ENCODE data around the gene CCDC12.

The CCDC12 gene

DNA sequence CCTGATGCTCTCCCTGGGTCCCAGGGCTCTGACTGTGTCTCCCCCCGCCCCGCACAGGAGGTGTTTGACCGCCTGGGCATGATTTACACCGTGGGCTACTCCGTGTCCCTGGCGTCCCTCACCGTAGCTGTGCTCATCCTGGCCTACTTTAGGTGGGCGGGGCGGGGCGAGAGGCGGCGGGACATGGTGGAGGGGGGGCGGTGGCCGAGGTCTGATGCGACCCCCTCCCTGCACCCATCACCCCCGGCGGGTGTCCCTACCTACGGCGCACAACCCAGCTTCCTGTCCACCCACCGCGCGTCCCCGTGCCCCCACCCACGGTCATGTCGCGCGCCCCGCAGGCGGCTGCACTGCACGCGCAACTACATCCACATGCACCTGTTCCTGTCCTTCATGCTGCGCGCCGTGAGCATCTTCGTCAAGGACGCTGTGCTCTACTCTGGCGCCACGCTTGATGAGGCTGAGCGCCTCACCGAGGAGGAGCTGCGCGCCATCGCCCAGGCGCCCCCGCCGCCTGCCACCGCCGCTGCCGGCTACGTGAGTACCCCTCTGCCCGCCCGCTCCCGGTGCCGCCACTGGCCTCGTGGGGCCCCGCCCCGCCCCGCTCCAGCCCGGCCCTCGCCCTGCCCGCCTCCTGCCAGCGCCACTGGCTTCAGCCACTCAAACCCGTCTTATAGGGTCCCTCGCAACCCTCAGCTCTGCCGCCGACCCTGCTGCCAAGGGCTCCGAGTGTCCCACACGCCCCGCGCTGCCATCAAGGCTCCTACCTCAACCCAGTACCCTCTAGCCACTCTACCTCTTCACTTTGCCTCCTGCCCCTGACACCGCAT lies 78.0 kb downstream of the CCDC12 start:
- TF ChIP-seq SNAI2 (CRISPR knock-in tag; IDR thresholded peaks at IDR 0.05) (no peak), OSR1 (CRISPR knock-in tag; IDR thresholded peaks at IDR 0.05) (no peak)
- no peak for ATAC-seq

DNA sequence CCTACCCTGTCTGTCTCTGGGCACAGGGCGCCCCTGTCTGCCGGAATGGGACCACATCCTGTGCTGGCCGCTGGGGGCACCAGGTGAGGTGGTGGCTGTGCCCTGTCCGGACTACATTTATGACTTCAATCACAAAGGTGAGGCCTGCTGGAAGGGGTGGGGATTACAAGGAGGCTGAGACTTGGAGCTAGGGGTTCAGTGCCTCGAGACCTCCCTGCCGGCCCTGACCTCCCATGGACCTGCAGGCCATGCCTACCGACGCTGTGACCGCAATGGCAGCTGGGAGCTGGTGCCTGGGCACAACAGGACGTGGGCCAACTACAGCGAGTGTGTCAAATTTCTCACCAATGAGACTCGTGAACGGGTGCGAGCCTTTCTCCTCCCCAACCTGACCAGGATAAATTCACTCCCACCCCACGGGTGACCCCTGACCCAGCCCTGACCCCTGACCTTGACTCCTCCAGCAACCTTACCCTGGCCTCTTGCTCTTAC lies 78.7 kb downstream of the CCDC12 start:
- ATAC-seq: no peak
- TF ChIP-seq, protein P1, sequence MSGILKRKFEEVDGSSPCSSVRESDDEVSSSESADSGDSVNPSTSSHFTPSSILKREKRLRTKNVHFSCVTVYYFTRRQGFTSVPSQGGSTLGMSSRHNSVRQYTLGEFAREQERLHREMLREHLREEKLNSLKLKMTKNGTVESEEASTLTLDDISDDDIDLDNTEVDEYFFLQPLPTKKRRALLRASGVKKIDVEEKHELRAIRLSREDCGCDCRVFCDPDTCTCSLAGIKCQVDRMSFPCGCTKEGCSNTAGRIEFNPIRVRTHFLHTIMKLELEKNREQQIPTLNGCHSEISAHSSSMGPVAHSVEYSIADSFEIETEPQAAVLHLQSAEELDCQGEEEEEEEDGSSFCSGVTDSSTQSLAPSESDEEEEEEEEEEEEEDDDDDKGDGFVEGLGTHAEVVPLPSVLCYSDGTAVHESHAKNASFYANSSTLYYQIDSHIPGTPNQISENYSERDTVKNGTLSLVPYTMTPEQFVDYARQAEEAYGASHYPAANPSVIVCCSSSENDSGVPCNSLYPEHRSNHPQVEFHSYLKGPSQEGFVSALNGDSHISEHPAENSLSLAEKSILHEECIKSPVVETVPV (CRISPR knock-in tag; IDR thresholded peaks at IDR 0.05): no peak
- TF ChIP-seq TCF4 (CRISPR knock-in tag; IDR thresholded peaks at IDR 0.05; ENCODE audit: borderline replicate concordance): no peak
- TF ChIP-seq, protein P2, sequence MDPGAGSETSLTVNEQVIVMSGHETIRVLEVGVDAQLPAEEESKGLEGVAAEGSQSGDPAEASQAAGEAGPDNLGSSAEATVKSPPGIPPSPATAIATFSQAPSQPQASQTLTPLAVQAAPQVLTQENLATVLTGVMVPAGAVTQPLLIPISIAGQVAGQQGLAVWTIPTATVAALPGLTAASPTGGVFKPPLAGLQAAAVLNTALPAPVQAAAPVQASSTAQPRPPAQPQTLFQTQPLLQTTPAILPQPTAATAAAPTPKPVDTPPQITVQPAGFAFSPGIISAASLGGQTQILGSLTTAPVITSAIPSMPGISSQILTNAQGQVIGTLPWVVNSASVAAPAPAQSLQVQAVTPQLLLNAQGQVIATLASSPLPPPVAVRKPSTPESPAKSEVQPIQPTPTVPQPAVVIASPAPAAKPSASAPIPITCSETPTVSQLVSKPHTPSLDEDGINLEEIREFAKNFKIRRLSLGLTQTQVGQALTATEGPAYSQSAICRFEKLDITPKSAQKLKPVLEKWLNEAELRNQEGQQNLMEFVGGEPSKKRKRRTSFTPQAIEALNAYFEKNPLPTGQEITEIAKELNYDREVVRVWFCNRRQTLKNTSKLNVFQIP (CRISPR knock-in tag; IDR thresholded peaks at IDR 0.05; ENCODE audit: borderline replicate concordance, low read depth): no peak
- TF ChIP-seq RARB (CRISPR knock-in tag; IDR thresholded peaks at IDR 0.05): no peak
- no peak for TF ChIP-seq PPARA (CRISPR knock-in tag; IDR thresholded peaks at IDR 0.05; ENCODE audit: borderline replicate concordance)
- TF ChIP-seq, protein P3, sequence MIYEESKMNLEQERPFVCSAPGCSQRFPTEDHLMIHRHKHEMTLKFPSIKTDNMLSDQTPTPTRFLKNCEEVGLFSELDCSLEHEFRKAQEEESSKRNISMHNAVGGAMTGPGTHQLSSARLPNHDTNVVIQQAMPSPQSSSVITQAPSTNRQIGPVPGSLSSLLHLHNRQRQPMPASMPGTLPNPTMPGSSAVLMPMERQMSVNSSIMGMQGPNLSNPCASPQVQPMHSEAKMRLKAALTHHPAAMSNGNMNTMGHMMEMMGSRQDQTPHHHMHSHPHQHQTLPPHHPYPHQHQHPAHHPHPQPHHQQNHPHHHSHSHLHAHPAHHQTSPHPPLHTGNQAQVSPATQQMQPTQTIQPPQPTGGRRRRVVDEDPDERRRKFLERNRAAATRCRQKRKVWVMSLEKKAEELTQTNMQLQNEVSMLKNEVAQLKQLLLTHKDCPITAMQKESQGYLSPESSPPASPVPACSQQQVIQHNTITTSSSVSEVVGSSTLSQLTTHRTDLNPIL (CRISPR knock-in tag; IDR thresholded peaks at IDR 0.05; ENCODE audit: low read depth): no peak
- TF ChIP-seq ZFP3 (CRISPR knock-in tag; IDR thresholded peaks at IDR 0.05): no peak
- TF ChIP-seq, protein P4, sequence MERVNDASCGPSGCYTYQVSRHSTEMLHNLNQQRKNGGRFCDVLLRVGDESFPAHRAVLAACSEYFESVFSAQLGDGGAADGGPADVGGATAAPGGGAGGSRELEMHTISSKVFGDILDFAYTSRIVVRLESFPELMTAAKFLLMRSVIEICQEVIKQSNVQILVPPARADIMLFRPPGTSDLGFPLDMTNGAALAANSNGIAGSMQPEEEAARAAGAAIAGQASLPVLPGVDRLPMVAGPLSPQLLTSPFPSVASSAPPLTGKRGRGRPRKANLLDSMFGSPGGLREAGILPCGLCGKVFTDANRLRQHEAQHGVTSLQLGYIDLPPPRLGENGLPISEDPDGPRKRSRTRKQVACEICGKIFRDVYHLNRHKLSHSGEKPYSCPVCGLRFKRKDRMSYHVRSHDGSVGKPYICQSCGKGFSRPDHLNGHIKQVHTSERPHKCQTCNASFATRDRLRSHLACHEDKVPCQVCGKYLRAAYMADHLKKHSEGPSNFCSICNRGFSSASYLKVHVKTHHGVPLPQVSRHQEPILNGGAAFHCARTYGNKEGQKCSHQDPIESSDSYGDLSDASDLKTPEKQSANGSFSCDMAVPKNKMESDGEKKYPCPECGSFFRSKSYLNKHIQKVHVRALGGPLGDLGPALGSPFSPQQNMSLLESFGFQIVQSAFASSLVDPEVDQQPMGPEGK (CRISPR knock-in tag; IDR thresholded peaks at IDR 0.05; ENCODE audit: borderline replicate concordance): no peak
- no peak for TF ChIP-seq ESRRG (CRISPR knock-in tag; IDR thresholded peaks at IDR 0.05)
- no peak for TF ChIP-seq TOX (CRISPR knock-in tag; IDR thresholded peaks at IDR 0.05; ENCODE audit: borderline replicate concordance)
- TF ChIP-seq ZC3H10 (CRISPR knock-in tag; IDR thresholded peaks at IDR 0.05): no peak
- no peak for TF ChIP-seq SNAI2 (CRISPR knock-in tag; IDR thresholded peaks at IDR 0.05)
- TF ChIP-seq BACH2 (CRISPR knock-in tag; IDR thresholded peaks at IDR 0.05; ENCODE audit: borderline replicate concordance): no peak
- no peak for TF ChIP-seq GLIS3 (CRISPR knock-in tag; IDR thresholded peaks at IDR 0.05)
- no peak for TF ChIP-seq ZNF565 (CRISPR knock-in tag; conservative IDR thresholded peaks at IDR 0.05; ENCODE audit: low read depth)

DNA sequence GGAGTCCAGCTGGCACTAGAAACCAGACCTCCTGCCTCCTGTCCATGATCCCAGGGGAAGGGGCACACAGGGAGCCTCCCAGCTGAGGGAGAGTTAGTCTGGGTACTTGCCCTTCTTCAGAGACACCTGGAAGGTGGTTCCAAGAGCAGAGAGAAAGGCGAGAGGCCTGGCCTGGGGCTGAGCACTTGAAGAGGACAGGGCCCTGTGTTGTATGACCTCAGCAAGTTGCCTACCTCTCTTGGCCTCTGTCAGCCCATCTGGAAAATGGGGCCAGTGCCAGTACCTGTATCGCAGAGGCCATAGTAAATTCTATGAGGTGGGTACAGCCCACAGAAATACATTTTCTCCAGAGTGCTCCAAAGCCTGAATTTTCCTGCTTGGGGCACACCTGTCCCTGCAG lies 79.5 kb downstream of the CCDC12 start:
- ATAC-seq: no peak

More for the DNA sequence above, 79.5 kb downstream of the CCDC12 start:
- TF ChIP-seq ZNF565 (CRISPR knock-in tag; conservative IDR thresholded peaks at IDR 0.05; ENCODE audit: low read depth): no peak
- TF ChIP-seq, protein P5, sequence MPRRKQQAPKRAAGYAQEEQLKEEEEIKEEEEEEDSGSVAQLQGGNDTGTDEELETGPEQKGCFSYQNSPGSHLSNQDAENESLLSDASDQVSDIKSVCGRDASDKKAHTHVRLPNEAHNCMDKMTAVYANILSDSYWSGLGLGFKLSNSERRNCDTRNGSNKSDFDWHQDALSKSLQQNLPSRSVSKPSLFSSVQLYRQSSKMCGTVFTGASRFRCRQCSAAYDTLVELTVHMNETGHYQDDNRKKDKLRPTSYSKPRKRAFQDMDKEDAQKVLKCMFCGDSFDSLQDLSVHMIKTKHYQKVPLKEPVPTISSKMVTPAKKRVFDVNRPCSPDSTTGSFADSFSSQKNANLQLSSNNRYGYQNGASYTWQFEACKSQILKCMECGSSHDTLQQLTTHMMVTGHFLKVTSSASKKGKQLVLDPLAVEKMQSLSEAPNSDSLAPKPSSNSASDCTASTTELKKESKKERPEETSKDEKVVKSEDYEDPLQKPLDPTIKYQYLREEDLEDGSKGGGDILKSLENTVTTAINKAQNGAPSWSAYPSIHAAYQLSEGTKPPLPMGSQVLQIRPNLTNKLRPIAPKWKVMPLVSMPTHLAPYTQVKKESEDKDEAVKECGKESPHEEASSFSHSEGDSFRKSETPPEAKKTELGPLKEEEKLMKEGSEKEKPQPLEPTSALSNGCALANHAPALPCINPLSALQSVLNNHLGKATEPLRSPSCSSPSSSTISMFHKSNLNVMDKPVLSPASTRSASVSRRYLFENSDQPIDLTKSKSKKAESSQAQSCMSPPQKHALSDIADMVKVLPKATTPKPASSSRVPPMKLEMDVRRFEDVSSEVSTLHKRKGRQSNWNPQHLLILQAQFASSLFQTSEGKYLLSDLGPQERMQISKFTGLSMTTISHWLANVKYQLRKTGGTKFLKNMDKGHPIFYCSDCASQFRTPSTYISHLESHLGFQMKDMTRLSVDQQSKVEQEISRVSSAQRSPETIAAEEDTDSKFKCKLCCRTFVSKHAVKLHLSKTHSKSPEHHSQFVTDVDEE (CRISPR knock-in tag; IDR thresholded peaks at IDR 0.05): no peak
- no peak for TF ChIP-seq PPARA (CRISPR knock-in tag; IDR thresholded peaks at IDR 0.05; ENCODE audit: borderline replicate concordance)
- TF ChIP-seq, protein P2 (CRISPR knock-in tag; IDR thresholded peaks at IDR 0.05; ENCODE audit: borderline replicate concordance, low read depth): no peak
- no peak for TF ChIP-seq BACH2 (CRISPR knock-in tag; IDR thresholded peaks at IDR 0.05; ENCODE audit: borderline replicate concordance)
- TF ChIP-seq ZNF70 (CRISPR knock-in tag; IDR thresholded peaks at IDR 0.05): no peak
- no peak for TF ChIP-seq ZFP3 (CRISPR knock-in tag; IDR thresholded peaks at IDR 0.05)
- TF ChIP-seq TOX (CRISPR knock-in tag; IDR thresholded peaks at IDR 0.05; ENCODE audit: borderline replicate concordance): no peak
- TF ChIP-seq ESRRG (CRISPR knock-in tag; IDR thresholded peaks at IDR 0.05): no peak
- TF ChIP-seq ARNTL (CRISPR knock-in tag; IDR thresholded peaks at IDR 0.05; ENCODE audit: borderline replicate concordance, low read depth): no peak
- TF ChIP-seq OSR1 (CRISPR knock-in tag; IDR thresholded peaks at IDR 0.05): no peak
- no peak for TF ChIP-seq CSDC2 (CRISPR knock-in tag; IDR thresholded peaks at IDR 0.05)
- TF ChIP-seq, protein P1 (CRISPR knock-in tag; IDR thresholded peaks at IDR 0.05): no peak
- no peak for TF ChIP-seq ZNF8 (CRISPR knock-in tag; IDR thresholded peaks at IDR 0.05)
- no peak for TF ChIP-seq RARB (CRISPR knock-in tag; IDR thresholded peaks at IDR 0.05)

Measured in SK-N-SH treated with all-trans-retinoic acid at 6 μM for 48 hours (cell line).